GM21786 (cell line): Measurements from ENCODE around the gene GLCCI1.
"Not testable (repeated sequence)": the region's sequence is repeated elsewhere in the genome, so short reads cannot be mapped to it uniquely, and the experiment has no call there.

Source experiments
- ATAC-seq: cut with Tn5 transposase; IDR thresholded peaks from one replicate; pipeline ENCODE4 v1.9.1; 2021; ENCODE audit not compliant: unreplicated experiment

GLCCI1 gene

DNA sequence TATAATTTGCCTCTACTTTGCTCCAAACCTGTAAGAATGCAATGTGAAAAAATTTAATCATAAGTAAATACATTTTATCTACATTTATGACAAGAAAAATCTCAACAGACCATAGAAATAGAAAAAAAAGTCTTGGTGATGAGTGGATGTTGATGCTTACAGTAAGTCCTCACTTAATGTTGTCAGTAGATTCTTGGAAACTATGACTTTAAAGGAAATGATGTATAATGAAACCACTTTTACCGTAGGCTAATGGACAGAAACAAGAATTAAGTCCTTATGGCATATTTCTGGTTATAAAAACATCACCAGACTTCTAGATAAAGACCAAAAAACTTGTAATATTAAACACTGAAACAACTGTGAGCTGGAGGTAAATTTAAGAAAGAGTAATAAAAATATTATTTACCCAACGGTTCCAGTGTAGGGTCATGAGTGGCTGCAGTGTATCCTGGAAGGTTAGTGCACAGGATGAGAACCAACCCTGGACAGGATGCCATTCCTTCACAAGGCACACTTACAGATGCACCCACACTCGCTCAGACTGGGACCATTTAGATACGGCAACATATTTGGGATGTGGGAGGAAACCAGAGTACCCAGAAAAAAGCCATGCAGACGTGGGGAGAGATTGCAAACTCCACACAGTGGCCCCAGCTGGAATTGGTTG, 76.3 kb downstream of the GLCCI1 start:
- no peak for ATAC-seq

DNA sequence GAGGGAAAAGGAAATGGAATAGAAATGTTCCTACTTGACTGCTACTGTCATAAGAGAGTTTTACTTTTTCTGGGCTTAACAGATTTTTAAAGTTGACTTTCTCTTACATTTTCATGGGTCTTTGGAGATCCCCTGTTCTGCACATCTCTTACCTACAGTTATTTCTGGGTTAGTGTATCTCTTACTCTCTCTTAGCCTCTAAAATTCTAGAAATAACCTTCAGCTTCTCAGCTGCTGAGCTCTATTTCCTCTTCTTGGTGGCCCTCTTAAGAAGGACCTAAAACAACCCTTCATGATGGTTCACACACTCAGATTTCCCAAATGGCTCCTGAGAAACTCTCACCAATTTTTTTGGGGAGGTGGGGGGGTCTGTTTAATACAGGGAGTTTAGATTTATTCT, 79.5 kb downstream of the GLCCI1 start:
- not testable (repeated sequence) for ATAC-seq

GRCh38 chr7:8051373-8051772, 82.8 kb downstream of the GLCCI1 start:
- no peak for ATAC-seq

DNA sequence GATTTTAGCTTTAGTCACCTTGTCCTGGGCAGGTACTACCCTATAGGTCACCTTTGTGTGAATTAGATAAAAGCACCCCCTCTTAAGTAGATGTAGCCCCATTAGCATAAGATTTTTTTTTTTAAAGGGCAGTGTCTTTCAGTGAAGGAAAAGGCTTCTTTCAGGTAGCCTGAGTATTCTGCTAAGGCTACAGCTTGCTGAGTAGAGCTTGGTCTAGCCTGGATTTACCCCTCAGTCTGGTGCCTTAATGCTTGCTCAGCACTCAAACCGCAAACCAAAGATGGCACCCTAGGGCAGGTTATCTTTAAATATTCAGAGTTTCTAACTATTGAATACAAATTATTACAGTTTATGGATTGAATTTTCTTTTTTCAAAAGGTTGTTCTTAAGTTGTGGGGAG, 83.4 kb downstream of the GLCCI1 start:
- no peak for ATAC-seq

DNA sequence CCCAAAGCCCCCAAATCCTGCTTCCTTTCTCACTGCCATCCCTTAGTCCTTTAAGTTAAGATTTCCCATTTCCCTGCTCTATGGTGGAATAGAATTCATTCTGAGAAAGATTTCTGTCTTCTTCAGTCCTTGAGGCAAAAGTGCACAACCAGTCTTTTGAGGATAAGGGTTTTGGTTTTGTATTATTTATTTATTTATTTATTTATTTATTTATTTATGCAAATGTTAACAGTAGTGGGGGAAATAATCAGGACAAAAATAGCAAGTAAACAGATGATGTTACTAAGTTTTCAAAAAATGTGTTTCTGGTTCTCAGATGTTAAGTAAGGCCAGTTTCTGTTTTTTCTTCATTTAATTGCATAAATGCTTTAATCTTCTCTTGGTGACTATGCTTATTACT, 84.2 kb downstream of the GLCCI1 start:
- ATAC-seq, result no peak

GRCh38 chr7:8056439-8056838, 87.8 kb downstream of the GLCCI1 start:
- no peak for ATAC-seq

GRCh38 chr7:8057566-8057965, 89.0 kb downstream of the GLCCI1 start:
- no peak for ATAC-seq

- no peak for ATAC-seq
Measured at GRCh38 chr7:8058322-8058721, 89.7 kb downstream of the GLCCI1 start.

DNA sequence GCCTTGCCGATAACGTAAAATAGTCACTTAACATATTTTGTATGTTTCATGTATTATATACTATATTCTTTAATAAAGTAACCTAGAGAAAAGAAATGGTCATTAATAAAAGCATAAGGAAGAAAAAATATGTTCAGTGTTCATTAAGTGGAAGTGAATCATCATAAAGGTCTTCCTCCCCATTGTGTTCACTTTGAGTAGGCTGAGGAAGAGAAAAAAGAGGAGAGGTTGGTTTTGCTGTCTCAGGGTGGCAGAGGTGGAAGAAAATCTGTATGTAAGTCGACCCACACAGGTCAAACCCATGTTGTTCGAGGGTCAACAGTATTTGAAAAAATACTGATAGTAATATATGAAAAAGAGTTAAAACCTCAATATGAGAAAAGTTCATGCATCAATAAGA, 90.3 kb downstream of the GLCCI1 start:
- ATAC-seq, result no peak

- no peak for ATAC-seq
Measured at GRCh38 chr7:8060241-8060640, 91.6 kb downstream of the GLCCI1 start.

- not testable (repeated sequence) for ATAC-seq
Measured at GRCh38 chr7:8063300-8063699, 94.7 kb downstream of the GLCCI1 start.

- ATAC-seq, result no peak
Measured at GRCh38 chr7:8063706-8064297, 95.2 kb downstream of the GLCCI1 start.

GRCh38 chr7:8064828-8065227, 96.2 kb downstream of the GLCCI1 start:
- ATAC-seq, result no peak

DNA sequence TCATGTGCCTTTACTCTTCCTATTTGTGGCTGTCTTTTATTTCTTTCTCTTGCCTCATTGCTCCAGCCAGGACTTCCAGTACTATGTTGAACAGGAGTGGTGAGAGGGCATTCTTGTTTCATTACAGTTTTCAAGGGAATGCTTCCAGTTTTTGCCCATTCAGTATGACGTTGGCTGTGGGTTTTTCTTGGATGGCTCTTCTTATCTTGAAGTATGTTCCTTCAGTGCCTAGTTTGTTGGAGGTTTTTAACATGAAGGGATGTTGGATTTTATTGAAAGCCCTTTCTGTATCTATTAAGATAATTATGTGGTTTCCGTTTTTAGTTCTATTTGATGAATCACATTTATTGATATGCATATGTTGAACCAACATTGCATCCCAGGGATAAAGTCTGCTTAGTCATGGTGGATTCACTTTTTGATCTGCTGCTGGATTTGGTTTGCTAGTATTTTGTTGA, 96.8 kb downstream of the GLCCI1 start:
- no peak for ATAC-seq

GRCh38 chr7:8068892-8069686, 100.5 kb downstream of the GLCCI1 start:
- no peak for ATAC-seq

DNA sequence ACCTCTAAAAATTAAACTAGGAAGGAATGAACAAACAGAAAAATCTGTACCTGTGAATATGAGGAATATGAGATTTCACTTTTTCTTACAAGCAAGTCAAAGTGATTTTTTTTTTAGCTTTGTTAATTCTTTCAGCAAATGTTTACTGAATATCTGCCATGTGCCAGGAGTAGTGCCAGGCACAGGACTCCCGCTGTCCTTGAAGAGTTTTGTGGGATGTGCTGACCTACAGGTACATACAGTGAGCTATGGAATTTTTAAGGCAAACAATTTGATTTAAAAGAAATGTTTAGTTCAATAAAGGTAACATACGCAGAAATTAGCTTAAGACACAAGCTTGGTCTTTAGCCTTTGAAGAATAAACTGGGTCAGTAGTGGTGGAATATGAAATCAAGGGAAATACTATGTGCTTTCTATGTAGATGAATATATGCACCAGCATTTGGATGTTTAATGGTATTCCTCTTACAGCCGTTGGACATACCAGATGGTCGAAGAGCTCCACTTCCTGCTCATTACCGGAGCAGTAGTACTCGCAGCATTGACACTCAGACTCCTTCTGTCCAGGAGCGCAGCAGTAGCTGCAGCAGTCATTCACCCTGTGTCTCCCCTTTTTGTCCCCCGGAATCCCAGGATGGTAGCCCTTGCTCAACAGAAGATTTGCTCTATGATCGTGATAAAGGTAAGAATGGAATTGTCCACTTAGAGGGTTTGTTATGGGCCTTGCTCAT, 102.0 kb downstream of the GLCCI1 start:
- ATAC-seq, result no peak

DNA sequence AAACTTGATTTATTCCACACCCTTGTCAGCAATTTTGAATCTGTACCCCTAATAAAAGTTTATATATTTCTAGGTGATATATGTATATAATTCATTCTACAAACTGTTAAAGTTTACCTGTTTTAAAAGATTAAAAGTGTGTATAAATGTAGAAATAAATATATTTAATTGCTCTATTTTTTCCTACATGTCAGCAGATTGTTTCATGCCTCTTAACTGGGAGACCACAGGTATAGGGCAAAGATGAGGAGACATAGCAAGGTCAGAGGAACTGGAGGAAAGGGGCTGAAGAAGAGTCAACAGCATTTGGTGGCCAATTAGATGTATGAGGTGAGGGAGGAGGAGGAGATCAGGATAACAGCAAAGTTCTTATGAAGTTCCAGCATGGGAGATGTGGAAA, 109.8 kb downstream of the GLCCI1 start:
- no peak for ATAC-seq

DNA sequence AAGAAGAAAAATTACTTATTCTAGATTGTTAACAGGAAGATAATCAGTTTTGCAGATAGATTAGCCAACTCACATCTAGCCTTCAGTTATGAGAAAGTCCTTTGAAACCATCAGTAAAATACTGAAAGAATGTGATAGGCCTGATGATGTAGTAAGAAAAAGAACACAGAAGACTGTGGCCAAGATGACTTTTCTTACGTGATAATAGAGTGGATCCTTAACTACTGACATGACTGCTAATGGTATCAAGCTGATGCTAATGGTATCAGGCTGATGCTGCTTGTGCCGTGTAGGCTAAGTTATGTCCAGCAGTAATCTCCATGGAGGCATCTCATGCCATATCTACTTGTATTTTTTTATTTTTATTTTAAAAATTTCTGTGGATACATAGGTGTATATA, 114.2 kb downstream of the GLCCI1 start:
- no peak for ATAC-seq

DNA sequence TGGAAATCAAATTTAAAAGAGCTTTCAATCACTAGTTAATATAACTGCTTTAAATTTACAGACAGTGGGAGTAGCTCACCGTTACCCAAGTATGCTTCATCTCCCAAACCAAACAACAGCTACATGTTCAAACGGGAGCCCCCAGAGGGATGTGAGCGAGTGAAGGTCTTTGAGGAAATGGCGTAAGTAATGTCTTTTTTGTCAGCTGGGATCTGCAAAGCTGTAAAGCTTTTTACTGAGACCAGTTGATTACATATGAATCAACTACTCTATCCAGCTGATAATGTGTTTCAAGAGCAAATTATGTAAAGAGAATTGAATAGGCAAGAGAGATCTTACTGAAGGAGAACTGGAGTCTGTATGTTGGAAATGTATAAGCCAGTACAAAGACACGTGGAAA, 116.2 kb downstream of the GLCCI1 start:
- ATAC-seq, result no peak

- no peak for ATAC-seq
Measured at GRCh38 chr7:8085420-8085819, 116.8 kb downstream of the GLCCI1 start.

GRCh38 chr7:8086239-8086638, 117.6 kb downstream of the GLCCI1 start:
- ATAC-seq, result no peak
